PC-3 (cell line): Measurements from ENCODE around the gene MYO6. TPM values are rescaled to one million over a fixed set of nuclear protein-coding genes. Genes with fewer than 3 reads are reported as not detected.
"Not testable (repeated sequence)": the region's sequence is repeated elsewhere in the genome, so short reads cannot be mapped to it uniquely, and the experiment has no call there.

Source experiments
- ATAC-seq: fragments of 200-7000 bp; cut with Tn5 transposase; 2 replicates; pipeline ENCODE4 v1.9.1; 2020; ENCODE audit warnings: mild to moderate bottlenecking, moderate library complexity
- BruUV-seq: library from RNA; stranded (reverse); fragments of 400-500 nt; replicated peaks from 2 replicates; lab custom pipeline; 2021; lab: Mats Ljungman, UMichigan
- CTCF ChIA-PET: fragments of 300-600 bp; sonication (Branson Sonifier 250); formaldehyde crosslinking; loops from one replicate; lab custom pipeline; 2022; ENCODE audit warnings: antibody characterized with exemption; lab: Charles Lee
- POLR2A ChIA-PET: fragments of 300-600 bp; sonication (Branson Sonifier 250); formaldehyde crosslinking; loops from one replicate; lab custom pipeline; 2022; ENCODE audit warnings: antibody characterized with exemption; ENCODE audit not compliant: unreplicated experiment; lab: Charles Lee
- DNase-seq: peaks from one replicate; pipeline ENCODE4 v3.0.0-alpha.2; 2015
- H2AFZ ChIP-seq: fragments of 300-600 bp; sonication (generic); 2 replicates; pipeline ENCODE4 v1.6.0; 2016; ENCODE audit warnings: antibody characterized with exemption, low read length
- H3F3A ChIP-seq: fragments of 300-600 bp; sonication (generic); one replicate; pipeline ENCODE4 v1.6.0; 2017; ENCODE audit warnings: antibody characterized with exemption, low read length, control low read depth, mild to moderate bottlenecking; ENCODE audit not compliant: unreplicated experiment
- H3K27ac ChIP-seq: fragments of 300-600 bp; sonication (generic); 2 replicates; pipeline ENCODE4 v1.5.1; 2016; ENCODE audit warnings: mild to moderate bottlenecking, low read length
- H3K27me3 ChIP-seq: fragments of 300-600 bp; sonication (generic); 2 replicates; pipeline ENCODE4 v1.6.1; 2016; ENCODE audit warnings: low read length, mixed read lengths
- H3K36me3 ChIP-seq: fragments of 300-600 bp; sonication (generic); 2 replicates; pipeline ENCODE4 v1.6.1; 2016; ENCODE audit warnings: low read depth, mixed run types, low read length, mixed read lengths
- H3K4me1 ChIP-seq: fragments of 300-600 bp; sonication (generic); 2 replicates; pipeline ENCODE4 v1.5.1; 2016; ENCODE audit warnings: low read length; ENCODE audit not compliant: insufficient read depth
- H3K4me2 ChIP-seq: fragments of 300-600 bp; sonication (generic); 2 replicates; pipeline ENCODE4 v1.6.0; 2016; ENCODE audit warnings: low read length
- H3K4me3 ChIP-seq: fragments of 300-600 bp; sonication (generic); 2 replicates; pipeline ENCODE4 v1.5.1; 2016; ENCODE audit warnings: mild to moderate bottlenecking, low read length, mixed read lengths
- H3K79me2 ChIP-seq: fragments of 300-600 bp; sonication (generic); 2 replicates; pipeline ENCODE4 v1.6.1; 2017; ENCODE audit warnings: low read length, mixed read lengths
- H3K9ac ChIP-seq: fragments of 300-600 bp; sonication (generic); 2 replicates; pipeline ENCODE4 v1.6.0; 2016; ENCODE audit warnings: mild to moderate bottlenecking, low read length
- H3K9me2 ChIP-seq: fragments of 300-600 bp; sonication (generic); replicated peaks from 2 replicates; pipeline ENCODE4 v1.6.1; 2016; ENCODE audit warnings: mixed run types, low read length, mixed read lengths
- H3K9me3 ChIP-seq: fragments of 300-600 bp; sonication (generic); 2 replicates; pipeline ENCODE4 v1.6.1; 2016; ENCODE audit warnings: low read length, mixed read lengths
- H4K20me1 ChIP-seq: fragments of 300-600 bp; sonication (generic); 2 replicates; pipeline ENCODE4 v1.6.1; 2016; ENCODE audit warnings: low read length, mixed read lengths
- EZH2 ChIP-seq: fragments of 300-600 bp; sonication (generic); IDR thresholded peaks from one replicate; pipeline ENCODE4 v1.6.1; 2017; ENCODE audit warnings: antibody characterized with exemption, mild to moderate bottlenecking, low read length; ENCODE audit not compliant: unreplicated experiment
- EZH2phosphoT487 ChIP-seq: fragments of 300-600 bp; sonication (generic); IDR thresholded peaks from 2 replicates; pipeline ENCODE4 v1.6.1; 2018; ENCODE audit warnings: mild to moderate bottlenecking, antibody characterized with exemption, low read length, borderline replicate concordance
- intact Hi-C: fragments of 100-400 bp; cut with micrococcal nuclease; formaldehyde crosslinking; loops from 2 replicates; pipeline ENCODE4 v1.9.0; 2023
- total RNA-seq: library from RNA; depleted of rRNA; stranded (reverse); fragments of >200 nt; gene quantifications from 2 replicates; pipeline ENCODE4 v1.2.3, GENCODE V29; 2014
- TF ChIP-seq, protein P1 (sequence below): fragments of 300-600 bp; sonication (generic); conservative IDR thresholded peaks from 2 replicates; pipeline ENCODE4 v1.5.1; 2017; ENCODE audit warnings: antibody characterized with exemption, low read depth, mild to moderate bottlenecking, low read length

Gene MYO6
- total RNA-seq, 1 experiment from 2014 or later = 10.2 TPM

DNA sequence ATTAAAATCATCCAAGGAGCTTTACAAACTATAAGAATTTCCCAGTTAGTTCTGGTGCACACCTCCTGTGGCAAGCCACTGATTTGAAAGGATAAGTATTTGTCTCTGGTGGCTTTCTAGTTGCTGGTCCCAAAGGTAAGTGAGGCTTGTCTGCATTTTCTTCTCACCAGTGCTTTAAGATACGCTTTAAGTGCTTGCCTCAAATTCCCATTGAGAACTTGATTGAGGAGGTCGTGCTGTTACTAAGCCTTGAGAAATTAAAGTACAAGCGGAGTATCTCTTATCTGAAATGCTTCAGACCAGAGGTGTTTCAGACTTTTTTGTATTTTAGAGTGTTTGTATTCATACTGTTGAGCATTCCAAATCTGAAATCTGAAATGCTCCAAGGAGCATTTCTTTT, 29.9 kb upstream of the MYO6 start:
- no peaks in the 10 kb centered on the region for H3K4me1 ChIP-seq
- POLR2A ChIA-PET = no interaction called here
- no peaks in the 10 kb centered on the region for H3K9me3 ChIP-seq
- no peaks in the 10 kb centered on the region for H3K9me2 ChIP-seq
- H3K27ac ChIP-seq = no peak overlapping the region
- H3K9ac ChIP-seq = no peak overlapping the region
- CTCF ChIA-PET = no interaction called here
- H4K20me1 ChIP-seq = no peaks in the 10 kb centered on the region
- no peaks in the 10 kb centered on the region for H3F3A ChIP-seq
- TF ChIP-seq, protein P1, sequence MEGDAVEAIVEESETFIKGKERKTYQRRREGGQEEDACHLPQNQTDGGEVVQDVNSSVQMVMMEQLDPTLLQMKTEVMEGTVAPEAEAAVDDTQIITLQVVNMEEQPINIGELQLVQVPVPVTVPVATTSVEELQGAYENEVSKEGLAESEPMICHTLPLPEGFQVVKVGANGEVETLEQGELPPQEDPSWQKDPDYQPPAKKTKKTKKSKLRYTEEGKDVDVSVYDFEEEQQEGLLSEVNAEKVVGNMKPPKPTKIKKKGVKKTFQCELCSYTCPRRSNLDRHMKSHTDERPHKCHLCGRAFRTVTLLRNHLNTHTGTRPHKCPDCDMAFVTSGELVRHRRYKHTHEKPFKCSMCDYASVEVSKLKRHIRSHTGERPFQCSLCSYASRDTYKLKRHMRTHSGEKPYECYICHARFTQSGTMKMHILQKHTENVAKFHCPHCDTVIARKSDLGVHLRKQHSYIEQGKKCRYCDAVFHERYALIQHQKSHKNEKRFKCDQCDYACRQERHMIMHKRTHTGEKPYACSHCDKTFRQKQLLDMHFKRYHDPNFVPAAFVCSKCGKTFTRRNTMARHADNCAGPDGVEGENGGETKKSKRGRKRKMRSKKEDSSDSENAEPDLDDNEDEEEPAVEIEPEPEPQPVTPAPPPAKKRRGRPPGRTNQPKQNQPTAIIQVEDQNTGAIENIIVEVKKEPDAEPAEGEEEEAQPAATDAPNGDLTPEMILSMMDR = no peak
- no peak for TF ChIP-seq EZH2phosphoT487
- TF ChIP-seq EZH2 = no peak
- H3K79me2 ChIP-seq = no peaks in the 10 kb centered on the region
- H3K4me2 ChIP-seq = no peak overlapping the region
- no peak overlapping the region for H3K4me3 ChIP-seq
- H3K36me3 ChIP-seq = peaks cover 7% of the 10 kb centered on the region; the same call in 1 of the 2 replicates
- no peak overlapping the region for H2AFZ ChIP-seq
- ATAC-seq = no peak
- H3K27me3 ChIP-seq = no peaks in the 10 kb centered on the region
- no TSS peak for BruUV-seq
- intact Hi-C loops = no loop called here
- DNase-seq = no peak

DNA sequence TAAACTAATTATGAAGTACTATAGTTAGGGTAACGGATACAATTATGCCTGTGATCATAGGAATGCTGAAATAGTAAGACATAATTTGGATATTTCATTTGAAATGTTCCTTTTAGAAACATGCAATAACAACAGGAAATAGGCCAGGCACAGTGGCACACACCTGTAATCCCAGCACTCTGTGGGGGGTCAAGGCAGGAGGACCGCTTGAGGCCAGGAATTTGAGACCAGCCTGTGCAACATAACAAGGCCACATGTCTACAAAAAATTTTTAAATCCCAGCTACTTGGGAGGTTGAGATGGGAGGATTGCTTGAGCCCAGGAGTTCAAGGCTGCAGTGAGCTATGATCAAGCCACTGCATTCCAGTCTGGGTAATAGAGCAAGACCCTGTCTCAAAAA, 25.7 kb upstream of the MYO6 start:
- H3K27me3 ChIP-seq = no peaks in the 10 kb centered on the region
- H3K9me2 ChIP-seq = no peaks in the 10 kb centered on the region
- H3K4me3 ChIP-seq = no peak overlapping the region
- H3F3A ChIP-seq = no peaks in the 10 kb centered on the region
- H3K4me1 ChIP-seq = no peaks in the 10 kb centered on the region
- no peak overlapping the region for H3K27ac ChIP-seq
- no peaks in the 10 kb centered on the region for H4K20me1 ChIP-seq
- H3K9ac ChIP-seq = no peak overlapping the region
- DNase-seq = no peak
- H3K9me3 ChIP-seq = no peaks in the 10 kb centered on the region
- H3K4me2 ChIP-seq = no peak overlapping the region
- BruUV-seq = no TSS peak
- POLR2A ChIA-PET = no interaction called here
- H3K79me2 ChIP-seq = no peaks in the 10 kb centered on the region
- ATAC-seq = no peak
- intact Hi-C loops = no loop called here
- no peaks in the 10 kb centered on the region for H3K36me3 ChIP-seq
- CTCF ChIA-PET = no interaction called here
- no peak overlapping the region for H2AFZ ChIP-seq
- TF ChIP-seq EZH2 (no peak), EZH2phosphoT487 (no peak)
- TF ChIP-seq, protein P1 = no peak

DNA sequence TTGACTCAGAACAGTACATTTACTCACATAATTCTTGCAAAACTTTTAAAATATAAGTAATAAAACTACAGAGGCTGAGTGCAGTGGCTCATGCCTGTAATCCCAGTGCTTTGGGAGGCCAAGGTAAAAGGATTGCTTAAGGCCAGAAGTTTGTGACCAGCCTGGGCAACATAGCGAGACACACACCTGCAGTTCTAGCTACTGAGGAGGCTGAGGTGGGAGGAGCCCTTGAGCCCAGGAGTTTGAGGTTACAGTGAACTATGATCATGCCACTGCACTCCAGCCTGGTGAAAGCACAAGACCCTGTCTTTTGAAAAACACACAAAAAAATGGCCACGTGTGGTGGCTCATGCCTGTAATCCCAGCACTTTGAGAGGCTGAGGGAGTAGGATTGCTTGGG, 21.8 kb upstream of the MYO6 start:
- Histone ChIP-seq H2AFZ (no peak overlapping the region), H3K27ac (no peak overlapping the region), H3K4me3 (no peak overlapping the region), H3F3A (no peaks in the 10 kb centered on the region), H3K4me1 (no peaks in the 10 kb centered on the region), H3K9ac (no peak overlapping the region), H3K36me3 (no peaks in the 10 kb centered on the region), H3K27me3 (no peaks in the 10 kb centered on the region), H3K4me2 (no peak overlapping the region), H3K9me2 (no peaks in the 10 kb centered on the region), H3K79me2 (no peaks in the 10 kb centered on the region), H3K9me3 (no peaks in the 10 kb centered on the region), H4K20me1 (no peaks in the 10 kb centered on the region)
- DNase-seq (no peak), ATAC-seq (no peak)
- intact Hi-C loops = no loop called here
- no TSS peak for BruUV-seq
- POLR2A ChIA-PET = no interaction called here
- CTCF ChIA-PET = no interaction called here
- TF ChIP-seq EZH2phosphoT487 (no peak), EZH2 (no peak)
- TF ChIP-seq, protein P1 = no peak

DNA sequence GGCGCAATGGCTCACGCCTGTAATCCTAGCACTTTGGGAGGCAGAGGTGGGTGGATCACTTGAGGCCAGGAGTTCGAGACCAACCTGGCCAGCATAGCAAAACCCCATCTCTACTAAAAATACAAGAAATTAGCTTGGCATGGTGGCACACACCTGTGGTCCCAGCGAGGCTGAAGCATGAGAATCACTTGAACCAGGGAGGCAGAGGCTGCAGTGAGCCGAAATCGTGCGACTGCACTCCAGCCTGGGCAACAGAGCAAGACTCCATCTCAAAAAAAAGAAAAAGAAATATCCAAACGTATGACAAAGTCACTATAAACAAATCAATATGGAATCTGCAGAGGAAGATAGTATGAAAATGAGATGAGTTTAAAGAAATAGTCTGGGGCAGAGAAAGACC, 18.0 kb upstream of the MYO6 start:
- H3K9ac ChIP-seq, POLR2A ChIA-PET, DNase-seq, H4K20me1 ChIP-seq, BruUV-seq, H3K27ac ChIP-seq, H3K36me3 ChIP-seq, H3K4me3 ChIP-seq, H3K9me3 ChIP-seq, intact Hi-C loops, H2AFZ ChIP-seq, H3K9me2 ChIP-seq, H3K27me3 ChIP-seq, H3K79me2 ChIP-seq, ATAC-seq, H3K4me1 ChIP-seq, H3K4me2 ChIP-seq, CTCF ChIA-PET, H3F3A ChIP-seq: not testable (repeated sequence)
